HepG2 (cell line): Measurements from ENCODE around the gene AKIRIN1. TPM values are rescaled to one million over a fixed set of nuclear protein-coding genes. Genes with fewer than 3 reads are reported as not detected.

ENCODE experiments used
- AGO1 ChIP-seq: fragments of 200-400 bp; formaldehyde crosslinking; IDR thresholded peaks from 2 replicates; pipeline ENCODE4 v1.6.1; 2017; ENCODE audit warnings: mild to moderate bottlenecking, low read depth, low read length, moderate library complexity; ENCODE audit not compliant: poor library complexity, severe bottlenecking
- ESRRA ChIP-seq: sonication (generic); formaldehyde crosslinking; IDR thresholded peaks from 2 replicates; pipeline ENCODE4 v1.5.1; 2020; ENCODE audit warnings: mild to moderate bottlenecking, low read depth, missing genetic modification reagents
- HOXD1 ChIP-seq: sonication (generic); formaldehyde crosslinking; IDR thresholded peaks from 2 replicates; pipeline ENCODE4 v1.5.0; 2020; ENCODE audit warnings: missing genetic modification reagents
- MAF1 ChIP-seq: sonication (generic); formaldehyde crosslinking; IDR thresholded peaks from 2 replicates; pipeline ENCODE4 v1.5.0; 2020; ENCODE audit warnings: missing genetic modification reagents, borderline replicate concordance
- MNT ChIP-seq: fragments of 450-650 bp; IDR thresholded peaks from 2 replicates; pipeline ENCODE4 v1.6.1; 2016
- SETDB1 ChIP-seq: sonication (generic); formaldehyde crosslinking; IDR thresholded peaks from 2 replicates; pipeline ENCODE4 v1.5.1; 2020; ENCODE audit warnings: missing genetic modification reagents, mild to moderate bottlenecking, borderline replicate concordance
- SNAPC2 ChIP-seq: sonication (generic); formaldehyde crosslinking; IDR thresholded peaks from 2 replicates; pipeline ENCODE4 v1.8.1; 2022; ENCODE audit warnings: mild to moderate bottlenecking, missing genetic modification reagents
- SNAPC5 ChIP-seq: sonication (generic); formaldehyde crosslinking; IDR thresholded peaks from 2 replicates; pipeline ENCODE4 v1.8.1; 2023; ENCODE audit warnings: mild to moderate bottlenecking, missing genetic modification reagents, borderline replicate concordance
- SP1 ChIP-seq, 2 experiments: fragments of 450-650 bp in 1 of 2; sonication (generic) in 1 of 2; formaldehyde crosslinking in 1 of 2; IDR thresholded peaks; 2 replicates each; pipeline versions ENCODE4 v1.4.0 to v1.6.1; 2016 to 2020; ENCODE audit warnings: missing genetic modification reagents in 1 of 2
- SP4 ChIP-seq: sonication (generic); formaldehyde crosslinking; IDR thresholded peaks from 2 replicates; pipeline ENCODE4 v1.8.1; 2023; ENCODE audit warnings: mild to moderate bottlenecking, missing genetic modification reagents
- TOE1 ChIP-seq: sonication (generic); formaldehyde crosslinking; IDR thresholded peaks from 2 replicates; pipeline ENCODE4 v1.4.0; 2020; ENCODE audit warnings: mild to moderate bottlenecking, missing genetic modification reagents
- USF2 ChIP-seq, 2 experiments: sonication (generic) in 1 of 2; formaldehyde crosslinking in 1 of 2; IDR thresholded peaks; 2 replicates each; pipeline versions ENCODE4 v1.5.1 to v1.6.1; 2011 to 2020; ENCODE audit warnings: borderline replicate concordance in 1 of 2, low read depth in 1 of 2, low read length in 1 of 2, mild to moderate bottlenecking in 1 of 2, missing genetic modification reagents in 1 of 2, moderate library complexity in 1 of 2
- ZMAT5 ChIP-seq: sonication (generic); formaldehyde crosslinking; IDR thresholded peaks from 2 replicates; pipeline ENCODE4 v1.5.0; 2020; ENCODE audit warnings: mild to moderate bottlenecking, low read depth, missing genetic modification reagents, borderline replicate concordance
- ZNF329 ChIP-seq: sonication (generic); formaldehyde crosslinking; IDR thresholded peaks from 2 replicates; pipeline ENCODE4 v1.9.0; 2021; ENCODE audit warnings: low read depth, mild to moderate bottlenecking, missing genetic modification reagents
- ZNF574 ChIP-seq: sonication (generic); formaldehyde crosslinking; IDR thresholded peaks from 2 replicates; pipeline ENCODE4 v1.4.0; 2020; ENCODE audit warnings: missing genetic modification reagents
- ZNF614 ChIP-seq: IDR thresholded peaks from 2 replicates; pipeline ENCODE4 v1.6.1; 2018; ENCODE audit warnings: missing biosample characterization, missing genetic modification reagents, inconsistent platforms, borderline replicate concordance
- ZNF770 ChIP-seq: sonication (generic); formaldehyde crosslinking; IDR thresholded peaks from 2 replicates; pipeline ENCODE4 v1.5.0; 2020; ENCODE audit warnings: mild to moderate bottlenecking, missing genetic modification reagents
- polyA plus RNA-seq, 8 experiments: library from polyadenylated mRNA; depleted of rRNA in 3 of 8; stranded (reverse) in 7 of 8; unstranded in 1 of 8; fragments of >200 nt; fragmentation: Illumina TruSeq in 4 of 8; extraction: Trizol in 4 of 8; gene quantifications; 2 replicates each; pipeline versions ENCODE4 v1.2.1 to v1.2.3, GENCODE V29; 2011 to 2016; ENCODE audit warnings: low read depth in 4 of 8, missing spikeins in 1 of 8, mixed read lengths in 1 of 8; ENCODE audit not compliant: insufficient read depth in 1 of 8
- total RNA-seq, 5 experiments: library from RNA; depleted of rRNA; stranded (reverse); fragments of >200 nt; fragmentation: Illumina TruSeq; extraction: Trizol; gene quantifications; 2 replicates each; pipeline ENCODE4 v1.2.3, GENCODE V29; 2016; ENCODE audit warnings: low read depth in 1 of 5

Gene AKIRIN1
- total and polyA plus RNA-seq, 2 of the 13 experiments (the other 11 are each of a cell fraction or from before 2014, with no cell fraction given) = 123 to 157 TPM

- TF ChIP-seq ESRRA (0 out of 2 replicates have a peak, but pooled peaks have one; percentile 54), ZNF329 (no peak), MAF1 (CRISPR knock-in tag) (peak; percentile 72; the same call in 1 of the 2 replicates), ZNF770 (peak; percentile 46; the same call in 1 of the 2 replicates), SNAPC2 (CRISPR knock-in tag) (peak; percentile 79; the same call in 1 of the 2 replicates), SP4 (peak; percentile 78), TOE1 (CRISPR knock-in tag) (no peak), MNT (no peak), ZMAT5 (no peak), USF2 (IDR thresholded peaks at IDR 0.05; ENCODE audit: low read depth, low read length) (no peak), USF2 (CRISPR knock-in tag; IDR thresholded peaks at IDR 0.05; ENCODE audit: borderline replicate concordance) (no peak), SP1 (IDR thresholded peaks at IDR 0.05) (no peak), SP1 (CRISPR knock-in tag; IDR thresholded peaks at IDR 0.05) (peak; percentile 74), AGO1 (peak; percentile 31), SETDB1 (CRISPR knock-in tag) (no peak), ZNF574 (CRISPR knock-in tag) (peak; percentile 67), HOXD1 (CRISPR knock-in tag) (peak; percentile 58; the same call in 1 of the 2 replicates), ZNF614 (CRISPR knock-in tag) (no peak), SNAPC5 (CRISPR knock-in tag) (no peak)
Measured at GRCh38 chr1:38990738-38991637, at the start of gene AKIRIN1 (continued).
